Adrenal gland (tissue), 5 donors: ENCODE data around the gene TMEM161A.
"Not testable (repeated sequence)": the region's sequence is repeated elsewhere in the genome, so short reads cannot be mapped to it uniquely, and the experiment has no call there.

Experiments
- POLR2A ChIP-seq, 2 donors: fragments of 450-650 bp; IDR thresholded peaks; one replicate each; pipeline ENCODE4 v1.6.1; 2017; ENCODE audit warnings: antibody characterized with exemption in 2 of 2, mild to moderate bottlenecking in 2 of 2, moderate library complexity in 1 of 2
- TF ChIP-seq, protein P1 (sequence below), 6 experiments: fragments of 450-650 bp in 4 of 6; fragments of 200-600 bp in 2 of 6; sonication (generic) in 1 of 6; IDR thresholded peaks; 1 replicate in 5 of 6; 2 replicates in 1 of 6; pipeline versions ENCODE4 v1.5.1 to v1.8.0; 2016 to 2021; ENCODE audit warnings: antibody characterized with exemption in 6 of 6, mild to moderate bottlenecking in 2 of 6, moderate library complexity in 1 of 6
- donor health status: DM: no; HTN: no; CAD: no.

DNA sequence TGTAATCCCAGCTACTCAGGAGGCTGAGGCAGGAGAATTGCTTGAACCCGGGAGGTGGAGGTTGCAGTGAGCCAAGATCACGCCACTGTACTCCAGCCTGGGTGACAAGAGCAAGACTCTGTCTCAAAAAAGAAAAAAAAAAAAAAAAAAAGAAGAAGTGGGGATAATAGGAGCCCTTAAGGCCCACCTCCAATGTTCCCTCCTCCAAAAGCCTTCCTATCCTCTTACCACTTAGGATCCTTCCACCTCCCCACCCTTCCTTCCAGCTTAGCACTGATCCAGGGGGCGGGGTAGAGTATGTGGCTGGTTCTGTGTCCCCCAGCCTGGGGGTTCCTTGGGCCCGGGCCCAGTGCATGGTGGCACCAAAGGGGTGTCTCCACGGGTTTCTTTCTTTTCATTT is 35.0 kb upstream of the TMEM161A start:
- TF ChIP-seq, protein P1, sequence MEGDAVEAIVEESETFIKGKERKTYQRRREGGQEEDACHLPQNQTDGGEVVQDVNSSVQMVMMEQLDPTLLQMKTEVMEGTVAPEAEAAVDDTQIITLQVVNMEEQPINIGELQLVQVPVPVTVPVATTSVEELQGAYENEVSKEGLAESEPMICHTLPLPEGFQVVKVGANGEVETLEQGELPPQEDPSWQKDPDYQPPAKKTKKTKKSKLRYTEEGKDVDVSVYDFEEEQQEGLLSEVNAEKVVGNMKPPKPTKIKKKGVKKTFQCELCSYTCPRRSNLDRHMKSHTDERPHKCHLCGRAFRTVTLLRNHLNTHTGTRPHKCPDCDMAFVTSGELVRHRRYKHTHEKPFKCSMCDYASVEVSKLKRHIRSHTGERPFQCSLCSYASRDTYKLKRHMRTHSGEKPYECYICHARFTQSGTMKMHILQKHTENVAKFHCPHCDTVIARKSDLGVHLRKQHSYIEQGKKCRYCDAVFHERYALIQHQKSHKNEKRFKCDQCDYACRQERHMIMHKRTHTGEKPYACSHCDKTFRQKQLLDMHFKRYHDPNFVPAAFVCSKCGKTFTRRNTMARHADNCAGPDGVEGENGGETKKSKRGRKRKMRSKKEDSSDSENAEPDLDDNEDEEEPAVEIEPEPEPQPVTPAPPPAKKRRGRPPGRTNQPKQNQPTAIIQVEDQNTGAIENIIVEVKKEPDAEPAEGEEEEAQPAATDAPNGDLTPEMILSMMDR (IDR thresholded peaks at IDR 0.05), result not testable (repeated sequence)
- not testable (repeated sequence) for TF ChIP-seq POLR2A (IDR thresholded peaks at IDR 0.05)
